Activated T-cell treated with anti-CD3 and anti-CD28 coated beads, Interleukin-2, amount 50 U/mL, for 4 hours (primary cell): Measurements from ENCODE around the gene ZBED6. TPM values are rescaled to one million over a fixed set of nuclear protein-coding genes. Genes with fewer than 3 reads are reported as not detected.
A peak's percentile ranks its signal among the peaks of the same experiment; 100 is the strongest.
"Not testable (repeated sequence)": the region's sequence is repeated elsewhere in the genome, so short reads cannot be mapped to it uniquely, and the experiment has no call there.

ENCODE experiments used
- ATAC-seq, 2 donors: fragments of 200-7000 bp; cut with Tn5 transposase; one replicate each; pipeline ENCODE4 v1.10.0; 2021
- DNase-seq: peaks from one replicate; pipeline ENCODE4 v3.0.0-alpha.2; 2020
- H3K27me3 Mint-ChIP-seq: one replicate; pipeline ENCODE4 v1.8.0; 2021; ENCODE audit warnings: low read depth, mixed read lengths
- H3K36me3 Mint-ChIP-seq: one replicate; pipeline ENCODE4 v1.8.0; 2022; ENCODE audit warnings: mixed read lengths; ENCODE audit not compliant: insufficient read depth
- H3K4me1 Mint-ChIP-seq: one replicate; pipeline ENCODE4 v1.8.0; 2021; ENCODE audit warnings: low read depth, mixed read lengths
- H3K4me3 Mint-ChIP-seq: one replicate; pipeline ENCODE4 v1.8.0; 2021; ENCODE audit warnings: mild to moderate bottlenecking, moderate library complexity, mixed read lengths
- H3K9me3 Mint-ChIP-seq: one replicate; pipeline ENCODE4 v1.8.0; 2021; ENCODE audit warnings: mixed read lengths
- total RNA-seq, 3 donors: library from RNA; stranded (reverse); gene quantifications; one replicate each; pipeline ENCODE4 v1.2.1, GENCODE V29; 2021

Gene ZBED6
- total RNA-seq, 3 donors from 2014 or later, result 10.3 to 11.0 (median 10.8) TPM

- Mint-ChIP-seq H3K4me1 (peaks cover 60% of the 10 kb centered on the region), H3K9me3 (no peaks in the 10 kb centered on the region), H3K27me3 (no peaks in the 10 kb centered on the region)
These were observed 1.8 kb downstream of the ZBED6 start for GRCh38 chr1:203797216-203797615.

GRCh38 chr1:203797948-203798655 is 2.7 kb downstream of the ZBED6 start:
- Mint-ChIP-seq H3K36me3 (peaks cover 39% of the 10 kb centered on the region), H3K27me3 (no peaks in the 10 kb centered on the region), H3K9me3 (no peaks in the 10 kb centered on the region), H3K4me3 (peak overlapping the region; percentile 99), H3K4me1 (peaks cover 67% of the 10 kb centered on the region)
- no peak for DNase-seq
- no peak for ATAC-seq

More at GRCh38 chr1:203797216-203797615, 1.8 kb downstream of the ZBED6 start:
- DNase-seq (no peak), ATAC-seq (no peak)
- Mint-ChIP-seq H3K4me3 (peak overlapping the region; percentile 99), H3K36me3 (peaks cover 34% of the 10 kb centered on the region)

GRCh38 chr1:203799157-203799556 is 3.7 kb downstream of the ZBED6 start:
- Mint-ChIP-seq H3K27me3 (no peaks in the 10 kb centered on the region), H3K4me1 (peaks cover 72% of the 10 kb centered on the region), H3K4me3 (no peak overlapping the region)

GRCh38 chr1:203799971-203800370 is 4.5 kb downstream of the ZBED6 start:
- no peaks in the 10 kb centered on the region for H3K27me3 Mint-ChIP-seq
- DNase-seq, result no peak
- peaks cover 48% of the 10 kb centered on the region for H3K36me3 Mint-ChIP-seq
- no peak for ATAC-seq
- no peaks in the 10 kb centered on the region for H3K9me3 Mint-ChIP-seq
- peaks cover 72% of the 10 kb centered on the region for H3K4me1 Mint-ChIP-seq
- H3K4me3 Mint-ChIP-seq, result no peak overlapping the region

More at GRCh38 chr1:203799157-203799556, 3.7 kb downstream of the ZBED6 start:
- no peaks in the 10 kb centered on the region for H3K9me3 Mint-ChIP-seq
- peaks cover 44% of the 10 kb centered on the region for H3K36me3 Mint-ChIP-seq
- DNase-seq (no peak), ATAC-seq (no peak)

GRCh38 chr1:203805689-203806088 is 10.3 kb downstream of the ZBED6 start:
- Mint-ChIP-seq H3K27me3 (no peaks in the 10 kb centered on the region), H3K4me3 (no peak overlapping the region), H3K4me1 (peaks cover 45% of the 10 kb centered on the region), H3K9me3 (no peaks in the 10 kb centered on the region), H3K36me3 (peaks cover 28% of the 10 kb centered on the region)
- DNase-seq (no peak), ATAC-seq (no peak)

- Mint-ChIP-seq H3K36me3 (peaks cover 31% of the 10 kb centered on the region), H3K27me3 (no peaks in the 10 kb centered on the region), H3K4me3 (no peak overlapping the region), H3K9me3 (no peaks in the 10 kb centered on the region), H3K4me1 (peaks cover 37% of the 10 kb centered on the region)
- ATAC-seq (no peak), DNase-seq (no peak)
These were observed 11.8 kb downstream of the ZBED6 start for GRCh38 chr1:203807196-203807595.

- Mint-ChIP-seq H3K4me1 (peaks cover 24% of the 10 kb centered on the region), H3K36me3 (peaks cover 29% of the 10 kb centered on the region)
- no peak for ATAC-seq
These were observed 18.3 kb downstream of the ZBED6 start for GRCh38 chr1:203813581-203814341.

GRCh38 chr1:203818399-203818798 is 23.0 kb downstream of the ZBED6 start:
- Mint-ChIP-seq H3K4me1 (peaks cover 30% of the 10 kb centered on the region), H3K27me3 (no peaks in the 10 kb centered on the region), H3K9me3 (no peaks in the 10 kb centered on the region), H3K4me3 (no peak overlapping the region), H3K36me3 (peaks cover 40% of the 10 kb centered on the region)
- ATAC-seq (no peak), DNase-seq (no peak)

More at GRCh38 chr1:203813581-203814341, 18.3 kb downstream of the ZBED6 start:
- H3K9me3 Mint-ChIP-seq, result no peaks in the 10 kb centered on the region
- no peak overlapping the region for H3K4me3 Mint-ChIP-seq
- H3K27me3 Mint-ChIP-seq, result no peaks in the 10 kb centered on the region
- DNase-seq, result no peak

- peaks cover 45% of the 10 kb centered on the region for H3K36me3 Mint-ChIP-seq
- no peaks in the 10 kb centered on the region for H3K27me3 Mint-ChIP-seq
- ATAC-seq (no peak), DNase-seq (no peak)
- no peaks in the 10 kb centered on the region for H3K9me3 Mint-ChIP-seq
- peaks cover 30% of the 10 kb centered on the region for H3K4me1 Mint-ChIP-seq
- no peak overlapping the region for H3K4me3 Mint-ChIP-seq
These were observed 27.9 kb downstream of the ZBED6 start for GRCh38 chr1:203823306-203823705.

- H3K27me3 Mint-ChIP-seq, result no peaks in the 10 kb centered on the region
- peaks cover 42% of the 10 kb centered on the region for H3K36me3 Mint-ChIP-seq
- no peaks in the 10 kb centered on the region for H3K9me3 Mint-ChIP-seq
- ATAC-seq (no peak), DNase-seq (no peak)
- H3K4me1 Mint-ChIP-seq, result peaks cover 28% of the 10 kb centered on the region
- H3K4me3 Mint-ChIP-seq, result no peak overlapping the region
These were observed 30.8 kb downstream of the ZBED6 start for GRCh38 chr1:203826175-203826574.

GRCh38 chr1:203828002-203828401 is 32.6 kb downstream of the ZBED6 start:
- no peak for DNase-seq
- Mint-ChIP-seq H3K36me3 (peaks cover 33% of the 10 kb centered on the region), H3K4me1 (peaks cover 21% of the 10 kb centered on the region), H3K4me3 (no peak overlapping the region), H3K9me3 (no peaks in the 10 kb centered on the region), H3K27me3 (no peaks in the 10 kb centered on the region)
- ATAC-seq, result no peak

- no peaks in the 10 kb centered on the region for H3K9me3 Mint-ChIP-seq
- no peak for DNase-seq
- no peaks in the 10 kb centered on the region for H3K27me3 Mint-ChIP-seq
- ATAC-seq, result no peak
- no peak overlapping the region for H3K4me3 Mint-ChIP-seq
- peaks cover 18% of the 10 kb centered on the region for H3K4me1 Mint-ChIP-seq
- peaks cover 33% of the 10 kb centered on the region for H3K36me3 Mint-ChIP-seq
These were observed 33.1 kb downstream of the ZBED6 start for GRCh38 chr1:203828503-203828902.

- not testable (repeated sequence) for DNase-seq, H3K9me3 Mint-ChIP-seq, ATAC-seq, H3K4me3 Mint-ChIP-seq, H3K27me3 Mint-ChIP-seq
- peaks cover 38% of the 10 kb centered on the region for H3K36me3 Mint-ChIP-seq
- H3K4me1 Mint-ChIP-seq, result peaks cover 15% of the 10 kb centered on the region
These were observed 33.8 kb downstream of the ZBED6 start for GRCh38 chr1:203829247-203829646.

- no peak overlapping the region for H3K4me3 Mint-ChIP-seq
- H3K4me1 Mint-ChIP-seq, result no peaks in the 10 kb centered on the region
- no peaks in the 10 kb centered on the region for H3K9me3 Mint-ChIP-seq
- H3K36me3 Mint-ChIP-seq, result peaks cover 29% of the 10 kb centered on the region
- no peak for DNase-seq
- H3K27me3 Mint-ChIP-seq, result no peaks in the 10 kb centered on the region
- ATAC-seq, result no peak
These were observed 40.1 kb downstream of the ZBED6 start for GRCh38 chr1:203835476-203835875.

GRCh38 chr1:203839081-203839480 is 43.7 kb downstream of the ZBED6 start:
- peaks cover 40% of the 10 kb centered on the region for H3K36me3 Mint-ChIP-seq
- H3K27me3 Mint-ChIP-seq, result no peaks in the 10 kb centered on the region
- DNase-seq (no peak), ATAC-seq (no peak)
- no peaks in the 10 kb centered on the region for H3K4me1 Mint-ChIP-seq
- H3K9me3 Mint-ChIP-seq, result no peaks in the 10 kb centered on the region
- H3K4me3 Mint-ChIP-seq, result no peak overlapping the region
